Keratinocyte (primary cell): ENCODE measurements around the gene RAP2A.

Experiments
- EZH2 ChIP-seq: IDR thresholded peaks from one replicate; pipeline ENCODE4 v1.6.1; 2012; ENCODE audit warnings: inconsistent platforms, mild to moderate bottlenecking, low read length, moderate library complexity
- TF ChIP-seq, protein P1 (sequence below), 3 experiments: IDR thresholded peaks in 1 of 3; conservative IDR thresholded peaks in 1 of 3; optimal IDR thresholded peaks in 1 of 3; 2 replicates in 2 of 3; 3 replicates in 1 of 3; pipeline versions ENCODE3 to v1.5.1; 2011; ENCODE audit warnings: low read length in 3 of 3, mild to moderate bottlenecking in 3 of 3, moderate library complexity in 2 of 3, control low read depth in 1 of 3, inconsistent platforms in 1 of 3; ENCODE audit not compliant: insufficient read depth in 2 of 3; ENCODE audit errors: extremely low read depth in 1 of 3

DNA sequence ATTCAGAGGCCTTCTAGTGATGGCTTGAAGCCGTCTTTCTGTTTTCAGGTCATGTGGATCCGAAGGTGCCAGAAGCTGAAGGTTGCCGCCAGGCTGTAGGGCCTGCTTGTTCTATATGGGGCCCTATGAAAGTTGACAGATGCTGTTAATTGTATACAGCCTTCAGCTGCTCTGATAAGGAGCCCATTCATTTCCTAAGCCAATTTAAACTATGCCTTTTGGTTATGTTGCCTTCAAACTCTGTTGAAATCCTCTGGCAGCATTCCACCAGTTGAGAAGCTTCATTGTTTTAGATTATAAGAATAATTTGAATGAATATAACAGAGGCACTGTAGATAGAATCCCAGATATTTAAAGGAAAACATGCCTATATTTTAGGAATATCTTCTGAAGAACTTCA, 34.4 kb downstream of the RAP2A start:
- TF ChIP-seq, protein P1, sequence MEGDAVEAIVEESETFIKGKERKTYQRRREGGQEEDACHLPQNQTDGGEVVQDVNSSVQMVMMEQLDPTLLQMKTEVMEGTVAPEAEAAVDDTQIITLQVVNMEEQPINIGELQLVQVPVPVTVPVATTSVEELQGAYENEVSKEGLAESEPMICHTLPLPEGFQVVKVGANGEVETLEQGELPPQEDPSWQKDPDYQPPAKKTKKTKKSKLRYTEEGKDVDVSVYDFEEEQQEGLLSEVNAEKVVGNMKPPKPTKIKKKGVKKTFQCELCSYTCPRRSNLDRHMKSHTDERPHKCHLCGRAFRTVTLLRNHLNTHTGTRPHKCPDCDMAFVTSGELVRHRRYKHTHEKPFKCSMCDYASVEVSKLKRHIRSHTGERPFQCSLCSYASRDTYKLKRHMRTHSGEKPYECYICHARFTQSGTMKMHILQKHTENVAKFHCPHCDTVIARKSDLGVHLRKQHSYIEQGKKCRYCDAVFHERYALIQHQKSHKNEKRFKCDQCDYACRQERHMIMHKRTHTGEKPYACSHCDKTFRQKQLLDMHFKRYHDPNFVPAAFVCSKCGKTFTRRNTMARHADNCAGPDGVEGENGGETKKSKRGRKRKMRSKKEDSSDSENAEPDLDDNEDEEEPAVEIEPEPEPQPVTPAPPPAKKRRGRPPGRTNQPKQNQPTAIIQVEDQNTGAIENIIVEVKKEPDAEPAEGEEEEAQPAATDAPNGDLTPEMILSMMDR (optimal IDR thresholded peaks at IDR 0.05 in 1 of 3, IDR thresholded peaks at IDR 0.05 in 1 of 3, conservative IDR thresholded peaks at IDR 0.05 in 1 of 3; ENCODE audit: extremely low read depth in 1 of 3, insufficient read depth in 2 of 3, low read length in 3 of 3): no peak
- no peak for TF ChIP-seq EZH2
